Stomach (tissue), 9 donors: ENCODE results near the gene NPBWR2. TPM values are rescaled to one million over a fixed set of nuclear protein-coding genes. Genes with fewer than 3 reads are reported as not detected.

Experiments used
- DNase-seq, 2 donors: peaks; one replicate each; pipeline versions ENCODE4 v3.0.0 to v3.0.0-alpha.2; 2013 to 2019
- H3K27ac ChIP-seq, 5 donors: fragments of 200-600 bp in 4 of 5; sonication (generic) in 4 of 5; one replicate each; pipeline ENCODE4 v1.5.1; 2013 to 2019; ENCODE audit warnings: mild to moderate bottlenecking in 1 of 5, moderate library complexity in 1 of 5
- H3K27me3 ChIP-seq, 3 donors: fragments of 200-600 bp; sonication (generic); one replicate each; pipeline ENCODE4 v1.5.1; 2017 to 2019; ENCODE audit warnings: mixed run types in 1 of 3
- H3K36me3 ChIP-seq, 4 donors: fragments of 200-600 bp; sonication (generic); 1 replicate in 3 of 4; 2 replicates in 1 of 4; pipeline ENCODE4 v1.5.1; 2016 to 2019
- H3K4me1 ChIP-seq, 4 donors: fragments of 200-600 bp; sonication (generic); one replicate each; pipeline ENCODE4 v1.5.1; 2016 to 2019
- H3K4me3 ChIP-seq, 4 donors: fragments of 200-600 bp; sonication (generic) in 3 of 4; one replicate each; pipeline ENCODE4 v1.5.1; 2016 to 2019; ENCODE audit warnings: mild to moderate bottlenecking in 1 of 4
- H3K9me3 ChIP-seq, 4 donors: fragments of 200-600 bp; sonication (generic); one replicate each; pipeline ENCODE4 v1.5.1; 2016 to 2019
- CTCF ChIP-seq, 7 experiments: fragments of 450-650 bp in 4 of 7; fragments of 200-600 bp in 3 of 7; sonication (generic) in 3 of 7; IDR thresholded peaks; one replicate each; pipeline ENCODE4 v1.5.1; 2016 to 2019; ENCODE audit warnings: antibody characterized with exemption in 7 of 7, control low read depth in 2 of 7, mild to moderate bottlenecking in 1 of 7
- EP300 ChIP-seq: sonication (generic); formaldehyde crosslinking; IDR thresholded peaks from one replicate; pipeline ENCODE4 v1.6.1; 2017; ENCODE audit warnings: antibody characterized with exemption
- POLR2A ChIP-seq, 4 donors: fragments of 450-650 bp; IDR thresholded peaks; one replicate each; pipeline ENCODE4 v1.6.1; 2016; ENCODE audit warnings: antibody characterized with exemption in 4 of 4, control low read depth in 2 of 4, mild to moderate bottlenecking in 1 of 4, moderate library complexity in 1 of 4
- POLR2AphosphoS5 ChIP-seq, 3 donors: sonication (generic); formaldehyde crosslinking; IDR thresholded peaks; one replicate each; pipeline ENCODE4 v1.6.1; 2016; ENCODE audit warnings: antibody characterized with exemption in 3 of 3
- WGBS, 5 donors: extraction: QIAGEN DNeasy Blood & Tissue Kit in 3 of 5; methylation state at CpG; one replicate each; pipeline versions ENCODE4 v1.1.5 to v1.1.7; 2013 to 2018; 5-methylcytosine and 5-hydroxymethylcytosine counted together
- intact Hi-C: fragments of 100-400 bp; cut with DNase I; formaldehyde crosslinking; loops from one replicate; pipeline ENCODE4 v1.15.1; 2023; ENCODE audit warnings: low total_unique reads
- polyA plus RNA-seq, 3 donors: library from polyadenylated mRNA; stranded (reverse); fragments of 200-250 nt; gene quantifications; one replicate each; pipeline ENCODE4 v1.2.3, GENCODE V29; 2013
- total RNA-seq, 5 donors: library from RNA; depleted of rRNA; stranded (reverse); fragments of >200 nt; gene quantifications; one replicate each; pipeline versions ENCODE4 v1.1.0 to v1.2.3, GENCODE V29; 2014 to 2016
- donor health status: healthy with polysubstance abuse.
- donor health status: Bipolar disorder and iron deficiency.
- donor health status: healthy.

The NPBWR2 gene
- total and polyA plus RNA-seq, 8 donors, result not detected

- DNase-seq, result no peak
- H3K4me1 ChIP-seq, result peaks cover 27 to 74% (median 65%) of the 10 kb centered on the region in 4 donors
- no peak overlapping the region for H3K4me3 ChIP-seq
- H3K9me3 ChIP-seq, result no peaks in the 10 kb centered on the region
- intact Hi-C loops, result no loop called here
- peaks cover 3 to 44% (median 29%) of the 10 kb centered on the region in 3 donors for H3K27me3 ChIP-seq
- H3K36me3 ChIP-seq, result no peaks in the 10 kb centered on the region
- TF ChIP-seq POLR2AphosphoS5 (IDR thresholded peaks at IDR 0.05) (no peak), CTCF (IDR thresholded peaks at IDR 0.05) (no peak), EP300 (no peak), POLR2A (IDR thresholded peaks at IDR 0.05) (no peak)
- 82 to 88% (median 83%) methylated on average over 6 of the region's 6 CpGs for WGBS, 5 donors
- H3K27ac ChIP-seq, result no peak overlapping the region
These were observed 25.8 kb downstream of the NPBWR2 start for GRCh38 chr20:64081624-64081964.

- Histone ChIP-seq H3K4me3 (peak overlapping the region in 3 of 4 donors; percentile 77 to 83 (median 81)), H3K9me3 (no peaks in the 10 kb centered on the region), H3K27ac (peak overlapping the region in 3 of 5 donors; percentile 84 to 85 (median 84)), H3K27me3 (peaks cover 3 to 41% (median 23%) of the 10 kb centered on the region in 3 donors), H3K4me1 (peaks cover 27 to 80% (median 65%) of the 10 kb centered on the region in 4 donors), H3K36me3 (peaks cover 0 to 5% (median 4%) of the 10 kb centered on the region in 4 donors)
- DNase-seq, result peak in 1 of 2 donors; percentile 20
- TF ChIP-seq EP300, result no peak
- TF ChIP-seq CTCF (IDR thresholded peaks at IDR 0.05), result no peak
- no peak for TF ChIP-seq POLR2AphosphoS5 (IDR thresholded peaks at IDR 0.05)
- TF ChIP-seq POLR2A (IDR thresholded peaks at IDR 0.05), result no peak
- intact Hi-C loops, result no loop called here
- 66 to 71% (median 69%) methylated on average over 16 to 17 of the region's 17 CpGs for WGBS, 5 donors
These were observed 26.3 kb downstream of the NPBWR2 start for GRCh38 chr20:64080813-64081623.

- Histone ChIP-seq H3K4me3 (peak within 1 kb of the TSS; percentile 76 to 83 (median 79)), H3K9me3 (no peaks in the 10 kb centered on the region), H3K27ac (peak within 1 kb of the TSS; percentile 70 to 88 (median 84)), H3K4me1 (peaks cover 27 to 81% (median 65%) of the 10 kb centered on the region in 4 donors), H3K27me3 (peaks cover 3 to 33% (median 18%) of the 10 kb centered on the region in 3 donors), H3K36me3 (peaks cover 0 to 10% (median 7%) of the 10 kb centered on the region in 4 donors)
- 5 to 14% (median 8%) methylated on average over 19 to 62 of the region's 62 CpGs for WGBS, 5 donors
- no peak for TF ChIP-seq POLR2A (IDR thresholded peaks at IDR 0.05)
- TF ChIP-seq CTCF (IDR thresholded peaks at IDR 0.05), result no peak
- no peak for TF ChIP-seq EP300
- no peak for TF ChIP-seq POLR2AphosphoS5 (IDR thresholded peaks at IDR 0.05)
- intact Hi-C loops, result no loop called here
- DNase-seq, result no peak
These were observed 27.2 kb downstream of the NPBWR2 start, which contains the start of gene OPRL1 for GRCh38 chr20:64080013-64080812. TSS of gene OPRL1 (plus strand) at chr20:64080082. CDS start at chr20:64092721, 12,639 bp downstream.
